GM20431 (cell line): ENCODE results near the gene SLC35F6.

Experiments used
- in situ Hi-C: fragments of 300-500 bp; cut with MseI, MboI; formaldehyde crosslinking; loops from one replicate; pipeline ENCODE4 v1.15.0; 2020; ENCODE audit warnings: low sequenced_read_pairs; ENCODE audit not compliant: unreplicated experiment

SLC35F6 gene, protein sequence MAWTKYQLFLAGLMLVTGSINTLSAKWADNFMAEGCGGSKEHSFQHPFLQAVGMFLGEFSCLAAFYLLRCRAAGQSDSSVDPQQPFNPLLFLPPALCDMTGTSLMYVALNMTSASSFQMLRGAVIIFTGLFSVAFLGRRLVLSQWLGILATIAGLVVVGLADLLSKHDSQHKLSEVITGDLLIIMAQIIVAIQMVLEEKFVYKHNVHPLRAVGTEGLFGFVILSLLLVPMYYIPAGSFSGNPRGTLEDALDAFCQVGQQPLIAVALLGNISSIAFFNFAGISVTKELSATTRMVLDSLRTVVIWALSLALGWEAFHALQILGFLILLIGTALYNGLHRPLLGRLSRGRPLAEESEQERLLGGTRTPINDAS

DNA sequence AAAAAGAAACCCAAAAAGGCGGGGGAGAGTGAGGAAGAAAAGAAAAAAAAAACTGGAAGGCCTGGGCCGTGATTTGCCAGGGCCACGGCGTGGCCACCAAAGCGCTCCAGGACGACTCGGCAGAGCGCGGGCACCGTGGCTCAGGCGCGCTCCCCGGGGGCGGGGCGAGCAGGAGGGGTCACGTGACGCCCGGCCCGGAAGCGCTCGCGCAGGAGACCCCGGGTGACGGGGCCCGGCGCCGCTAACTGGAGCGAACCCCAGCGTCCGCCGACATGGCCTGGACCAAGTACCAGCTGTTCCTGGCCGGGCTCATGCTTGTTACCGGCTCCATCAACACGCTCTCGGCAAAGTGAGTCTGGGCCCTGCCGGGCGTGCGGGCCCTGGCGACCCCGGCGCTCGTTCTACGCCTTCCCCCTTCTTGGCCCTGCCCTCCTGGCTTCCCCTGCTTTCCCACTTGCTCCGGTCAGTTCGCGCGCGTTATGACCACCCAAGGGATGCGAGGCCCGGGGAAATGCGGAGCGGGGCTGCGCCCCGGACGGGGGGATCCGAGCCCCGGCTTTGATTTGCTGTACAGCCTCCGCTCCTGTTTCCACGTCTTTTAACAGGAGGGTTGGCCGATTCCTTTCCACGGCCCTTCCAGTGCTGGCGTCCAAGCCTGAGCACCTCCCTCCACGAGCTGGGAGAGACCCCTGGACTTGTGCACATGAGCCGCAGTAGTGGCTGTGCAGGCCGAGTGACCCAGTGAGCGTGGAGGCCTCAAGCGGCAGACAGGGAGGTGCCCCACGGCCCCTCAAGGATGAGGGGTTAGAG lies at the start of gene SLC35F6:
Gene SLC35F6, plus strand, starts transcription at position 207 of the 810 bp plus-strand sequence. Its CDS starts 66 bp downstream, at position 273.
- in situ Hi-C loops: no loop called here

DNA sequence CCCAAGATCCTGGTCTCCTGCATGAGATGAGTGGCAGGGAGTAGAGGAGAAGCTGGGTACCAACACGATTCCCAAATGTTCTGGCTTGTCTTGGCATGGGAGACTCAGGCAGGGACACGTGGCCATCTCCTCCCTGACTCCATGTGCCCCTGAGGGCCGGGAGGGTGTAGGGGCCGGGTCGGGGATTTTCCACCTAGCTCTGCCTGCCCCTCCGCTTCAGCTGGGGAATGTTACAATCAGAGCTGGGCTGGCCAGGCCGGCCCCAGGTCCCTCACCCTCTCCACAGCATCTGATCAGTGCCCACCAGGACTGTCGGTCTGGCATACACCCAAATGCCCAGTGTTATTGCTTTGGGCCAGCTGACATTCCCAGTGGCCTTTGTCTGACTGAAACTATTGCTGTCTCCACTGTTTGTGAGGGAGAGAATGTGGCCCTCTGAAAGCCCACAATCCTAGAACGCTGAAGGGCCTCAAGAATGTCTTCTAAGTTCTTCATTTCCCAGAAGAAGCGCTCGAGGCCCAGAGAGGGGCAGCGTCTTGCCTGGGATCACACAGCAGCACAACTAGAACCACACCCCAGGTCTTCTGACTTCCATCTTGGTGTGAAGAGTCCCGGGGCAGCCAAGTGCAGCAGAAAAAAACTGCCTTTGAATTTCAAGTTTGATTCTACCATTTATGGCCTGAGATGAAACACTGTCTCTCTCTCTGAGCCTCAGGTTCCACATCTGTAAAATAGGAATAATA lies 48.4 kb upstream of the SLC35F6 start:
- in situ Hi-C loops: no loop called here

DNA sequence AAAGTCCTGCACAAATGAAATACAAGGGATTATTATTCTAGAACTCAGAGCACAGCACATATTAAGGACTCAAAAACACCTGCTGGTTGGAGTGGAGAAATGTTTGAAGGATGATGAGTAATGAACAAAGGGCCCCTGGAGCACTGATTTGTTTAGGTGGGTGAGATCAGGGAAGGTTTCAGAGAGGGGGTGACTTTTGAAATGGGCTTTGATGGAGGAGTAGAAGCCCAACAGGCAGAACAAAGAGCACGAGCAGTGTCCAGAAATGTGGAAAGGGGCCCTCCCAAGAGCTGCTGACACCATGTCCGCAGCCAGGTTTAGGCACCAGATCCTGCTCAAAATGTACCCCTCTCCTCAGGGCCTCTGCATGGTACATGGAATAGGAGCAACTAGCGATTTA lies 47.7 kb upstream of the SLC35F6 start:
- in situ Hi-C loops: no loop called here

DNA sequence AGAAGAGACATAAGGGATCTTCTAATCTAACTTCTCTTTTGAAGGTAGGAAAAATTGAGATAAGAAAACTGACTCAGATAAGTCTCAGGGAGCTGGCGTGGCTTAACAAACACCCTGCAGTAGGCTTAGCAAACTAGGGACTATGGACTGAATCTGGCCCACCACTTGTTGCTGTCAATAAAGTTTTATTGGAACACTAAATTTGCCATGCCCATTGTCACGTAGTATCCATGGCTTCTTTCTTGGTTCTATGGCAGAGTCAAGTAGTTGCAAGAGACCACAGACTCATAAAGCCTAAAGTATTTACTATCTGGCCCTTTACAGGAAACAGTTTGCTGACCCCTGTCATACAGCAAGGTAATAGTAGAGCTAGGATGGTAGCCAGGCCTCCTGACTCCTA lies 47.3 kb upstream of the SLC35F6 start:
- in situ Hi-C loops: no loop called here

DNA sequence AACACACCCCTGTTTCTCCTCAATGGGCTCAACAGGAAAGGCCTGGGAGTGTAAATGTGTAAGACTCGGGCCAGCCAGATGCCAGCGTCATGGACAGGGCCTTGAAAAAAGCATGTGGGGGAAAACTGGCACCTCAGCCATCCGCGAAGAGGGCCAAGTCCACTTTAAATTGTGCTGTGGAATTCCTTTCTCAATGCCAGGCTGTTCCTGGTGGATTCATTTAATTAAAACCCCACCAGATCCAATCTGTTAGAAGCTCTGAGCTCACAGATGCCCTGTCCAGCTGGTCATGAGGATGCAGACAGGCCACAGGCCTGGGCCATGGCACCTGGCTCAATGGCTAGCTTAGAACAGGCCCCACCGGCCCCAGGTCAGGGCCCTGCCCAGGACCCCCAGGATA lies 46.7 kb upstream of the SLC35F6 start:
- in situ Hi-C loops: no loop called here

DNA sequence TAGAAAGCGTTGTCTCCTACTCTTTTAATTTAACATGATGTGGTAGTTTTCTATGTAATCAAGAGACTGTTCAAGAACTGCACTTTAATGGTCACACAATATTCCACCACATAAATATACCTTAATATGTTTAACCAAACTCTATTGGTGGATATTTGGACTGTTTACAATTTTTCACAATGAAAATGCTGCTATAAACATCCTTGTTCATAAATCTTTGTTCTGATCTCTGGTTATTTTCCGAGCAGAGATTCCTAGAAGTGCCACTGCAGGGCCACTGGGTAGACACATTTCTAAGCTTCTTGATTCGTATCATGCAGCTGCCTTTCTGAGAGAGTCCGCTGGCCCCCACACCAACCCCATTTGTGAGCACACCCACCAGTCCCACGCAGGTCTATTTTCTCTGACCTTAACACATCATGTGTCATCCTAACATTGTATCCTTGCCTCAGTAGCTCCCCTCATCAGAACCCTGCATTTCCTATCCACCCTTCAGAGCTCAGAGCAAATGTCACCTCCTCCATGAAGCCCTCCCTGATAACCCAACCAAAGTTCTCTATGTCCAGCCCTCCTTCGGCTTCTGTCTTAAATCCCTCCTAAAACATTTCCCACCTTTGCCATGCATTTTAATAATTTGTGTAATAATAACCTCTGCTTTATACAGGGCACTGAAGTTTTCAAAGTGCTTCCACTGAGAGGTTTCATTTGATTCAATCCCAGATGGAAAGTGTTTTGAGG lies 45.0 kb upstream of the SLC35F6 start:
- in situ Hi-C loops: no loop called here

DNA sequence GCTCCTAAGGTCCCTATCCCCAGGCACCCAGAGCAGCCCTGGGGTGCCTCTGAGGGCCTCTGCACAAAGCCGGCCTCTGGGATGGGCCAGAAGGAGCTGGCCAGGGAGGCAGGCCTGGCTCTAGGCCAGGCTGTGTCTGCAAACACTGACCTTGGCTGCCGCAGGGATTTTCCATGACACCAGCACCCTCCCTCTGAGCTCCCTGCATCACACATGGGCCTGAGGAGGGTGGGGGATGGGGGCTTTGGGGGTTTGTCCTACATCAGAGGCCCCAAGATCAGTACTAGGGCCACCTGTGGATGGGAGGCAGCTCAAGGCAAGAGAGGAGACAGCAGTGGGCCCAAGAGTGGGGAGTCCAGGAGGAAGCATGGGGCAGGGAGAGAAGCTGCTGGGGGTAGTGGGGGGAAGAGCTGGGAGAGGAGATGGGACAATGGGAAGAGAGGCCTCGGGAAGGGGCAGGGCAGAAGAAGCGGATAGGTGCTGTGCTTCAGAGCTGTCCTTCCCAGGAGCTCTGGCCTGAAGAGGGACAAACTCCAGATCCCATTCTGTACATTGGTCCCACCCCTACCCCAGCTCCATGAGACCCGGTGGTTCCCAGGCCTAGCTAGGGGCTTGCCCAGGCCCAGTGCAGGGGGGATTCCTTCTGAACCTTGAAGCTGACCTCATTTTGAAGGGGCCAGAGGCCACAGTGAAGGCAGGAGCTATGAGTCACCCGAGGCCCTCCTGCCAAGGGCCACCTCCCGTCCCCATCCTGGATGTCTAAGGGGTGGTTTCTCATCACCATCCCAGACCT lies 43.6 kb upstream of the SLC35F6 start:
- in situ Hi-C loops: no loop called here

DNA sequence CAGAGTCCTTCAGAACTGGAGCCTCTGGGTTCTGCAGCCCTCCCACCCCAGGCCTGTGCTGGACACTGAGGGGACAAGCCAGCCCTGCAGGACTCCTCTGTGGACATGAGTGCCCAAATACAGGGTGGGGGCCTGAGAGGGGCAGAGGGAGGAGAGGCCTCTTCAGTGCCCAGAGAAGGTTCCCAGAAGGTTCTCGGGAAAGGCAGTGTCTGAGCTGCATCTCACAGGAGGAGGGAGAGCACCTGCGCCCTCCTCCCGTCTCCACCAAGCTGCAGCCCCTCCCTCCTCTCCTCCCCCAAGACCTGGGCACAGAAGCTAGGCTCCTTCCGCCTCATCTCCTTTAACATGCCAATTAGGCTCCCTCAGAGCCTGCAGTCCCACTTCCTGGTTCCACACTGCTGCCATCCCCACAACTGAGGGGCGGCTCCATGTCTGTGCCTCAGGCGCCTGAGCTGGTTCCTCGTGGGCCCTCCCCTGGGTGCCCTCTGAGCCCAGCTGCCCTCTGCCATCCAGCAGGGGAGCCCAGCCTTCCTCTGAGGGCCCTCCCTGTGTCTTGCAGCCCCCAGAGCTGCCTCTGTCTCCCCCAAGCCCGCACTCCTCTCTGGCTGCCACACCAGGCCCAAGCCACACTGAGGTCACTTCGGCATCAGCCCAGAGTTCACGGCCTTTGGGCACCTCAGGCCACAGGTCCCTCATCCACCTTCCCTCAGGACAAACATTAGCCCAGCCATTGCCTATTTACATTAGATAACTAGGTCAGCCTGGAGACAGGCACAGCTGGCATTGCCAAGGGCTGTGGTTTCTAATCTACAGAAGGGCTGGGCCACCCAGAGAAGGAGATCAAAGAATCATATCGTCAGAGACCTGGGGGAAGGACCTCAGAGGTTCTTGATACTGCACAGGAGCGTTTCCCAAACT lies 42.7 kb upstream of the SLC35F6 start:
- in situ Hi-C loops: no loop called here

DNA sequence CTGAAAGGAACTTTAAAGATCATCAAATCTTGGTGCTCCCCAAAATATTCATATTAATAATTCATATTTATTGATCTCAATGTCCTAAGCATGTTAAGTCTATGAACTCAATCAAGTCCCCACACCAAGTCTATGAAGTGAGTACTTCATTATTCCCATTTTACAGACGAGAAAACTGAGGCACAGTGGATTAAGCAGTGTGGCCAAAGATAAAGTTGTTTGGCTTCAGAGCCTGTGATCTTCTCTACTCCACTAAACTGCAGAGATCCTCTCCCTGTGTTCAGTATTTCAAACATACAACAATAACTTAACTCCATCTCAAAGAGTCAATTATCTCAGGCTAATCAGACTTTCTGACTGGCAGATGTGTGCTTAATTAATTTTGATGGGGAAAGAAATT lies 41.8 kb upstream of the SLC35F6 start:
- in situ Hi-C loops: no loop called here

DNA sequence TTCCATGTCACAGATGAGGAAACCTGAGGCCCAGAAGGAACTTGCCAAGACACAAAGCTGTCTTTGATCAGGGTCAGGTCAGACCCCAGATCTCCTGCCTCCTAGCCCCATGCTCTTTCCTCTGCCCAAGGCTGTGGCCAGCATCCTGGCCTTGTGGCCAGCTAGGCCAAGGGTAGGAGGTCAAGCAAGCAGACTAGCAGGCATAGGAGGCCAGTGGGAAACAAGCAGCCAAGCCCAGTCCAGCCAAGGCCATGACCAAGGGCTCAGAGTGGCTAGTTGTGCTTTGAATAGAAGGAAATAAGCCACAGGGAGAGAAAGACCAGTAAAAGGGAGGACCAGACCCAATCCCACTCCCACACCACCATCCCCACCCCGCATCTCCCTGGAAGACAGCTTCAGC lies 41.2 kb upstream of the SLC35F6 start:
- in situ Hi-C loops: no loop called here

DNA sequence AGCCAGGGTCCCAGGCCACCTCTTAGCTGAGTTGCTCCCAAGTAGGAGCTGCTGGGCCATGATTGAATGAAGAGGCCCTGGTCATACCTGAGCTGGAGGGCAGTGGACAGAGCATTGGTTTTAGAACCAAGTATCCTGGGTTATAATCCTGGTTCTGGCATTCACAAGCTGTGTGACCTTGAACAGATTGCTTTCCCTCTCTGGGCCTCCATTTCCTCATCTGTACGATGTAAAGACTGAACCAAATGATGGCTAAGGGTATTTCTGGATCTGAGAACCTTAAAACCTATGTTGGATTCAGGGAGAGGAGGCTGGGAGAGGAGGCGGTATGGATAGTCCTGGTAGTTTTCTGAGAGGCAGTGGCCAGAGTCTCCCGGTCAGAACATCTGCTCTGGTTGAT lies 40.6 kb upstream of the SLC35F6 start:
- in situ Hi-C loops: no loop called here

DNA sequence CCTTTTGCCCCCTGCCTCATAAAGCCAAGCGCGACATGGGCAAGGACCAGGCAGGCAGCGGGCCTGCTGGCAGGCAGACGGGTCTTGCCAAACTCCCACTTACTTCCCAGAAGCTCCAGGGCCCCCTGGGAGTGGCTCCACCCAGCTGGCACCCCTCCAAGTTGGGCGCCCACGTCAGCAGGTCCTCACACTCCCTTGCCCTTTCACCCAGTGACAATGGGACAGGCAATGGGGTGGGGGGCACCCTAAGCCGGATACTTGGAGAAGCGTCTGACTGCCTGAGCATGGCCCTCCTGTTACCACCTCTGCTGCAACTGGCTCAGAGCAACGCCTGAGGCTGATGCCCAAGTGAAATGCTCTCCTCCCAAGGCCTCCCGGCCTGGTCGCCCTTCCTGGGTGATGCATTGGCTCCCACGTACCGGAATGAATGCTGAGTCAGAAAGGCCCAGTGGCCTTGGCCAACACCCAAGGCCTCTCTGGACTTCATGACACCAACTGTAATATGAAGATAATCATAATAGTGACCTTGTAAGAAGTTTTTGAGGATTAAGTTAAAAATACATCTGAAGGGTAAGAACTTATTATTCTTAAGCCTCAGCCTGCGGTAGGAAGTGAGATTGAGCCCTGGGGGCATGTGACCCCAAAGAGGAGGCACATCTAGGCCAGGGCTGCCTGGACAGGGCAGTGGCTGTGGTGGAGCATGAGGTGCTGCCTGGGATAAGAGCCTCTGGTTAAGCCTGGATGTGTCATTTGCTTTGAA lies 39.9 kb upstream of the SLC35F6 start:
- in situ Hi-C loops: no loop called here

DNA sequence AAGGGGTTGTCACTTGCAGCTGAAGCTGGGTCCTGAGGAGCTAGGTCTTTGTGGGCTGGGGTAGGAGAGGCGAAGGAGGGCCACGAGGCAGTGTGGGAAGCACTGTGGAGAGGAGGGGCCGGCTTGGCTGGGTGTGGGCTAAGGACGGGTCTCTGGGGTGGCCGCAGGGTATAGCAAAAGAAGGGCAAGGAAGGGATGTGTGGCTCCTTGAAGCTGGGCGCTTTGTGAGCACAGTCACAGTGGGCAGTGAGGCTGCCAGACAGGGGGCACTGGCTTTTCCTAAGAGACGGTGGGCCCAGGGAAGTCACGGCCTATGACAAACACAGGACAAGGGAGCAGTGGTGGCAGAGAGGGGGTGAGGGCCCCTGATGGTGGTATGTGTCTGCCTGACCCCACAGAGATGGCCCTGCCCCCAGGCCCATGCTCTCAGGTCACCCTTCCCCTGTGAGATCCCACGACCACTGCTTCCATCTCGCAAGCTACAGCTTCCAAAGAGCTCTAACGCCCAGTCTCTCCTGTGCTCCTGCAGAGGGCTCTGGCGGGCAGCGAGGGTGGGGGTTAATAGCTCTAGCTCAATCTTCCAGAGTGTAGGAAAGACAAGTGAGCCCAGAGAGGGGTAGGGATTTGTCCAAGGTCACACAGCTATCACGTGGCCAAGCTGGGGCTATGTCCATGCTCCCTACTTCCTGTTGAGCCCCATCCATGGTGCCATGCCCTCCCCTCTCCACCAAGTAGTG lies 39.1 kb upstream of the SLC35F6 start:
- in situ Hi-C loops: no loop called here

DNA sequence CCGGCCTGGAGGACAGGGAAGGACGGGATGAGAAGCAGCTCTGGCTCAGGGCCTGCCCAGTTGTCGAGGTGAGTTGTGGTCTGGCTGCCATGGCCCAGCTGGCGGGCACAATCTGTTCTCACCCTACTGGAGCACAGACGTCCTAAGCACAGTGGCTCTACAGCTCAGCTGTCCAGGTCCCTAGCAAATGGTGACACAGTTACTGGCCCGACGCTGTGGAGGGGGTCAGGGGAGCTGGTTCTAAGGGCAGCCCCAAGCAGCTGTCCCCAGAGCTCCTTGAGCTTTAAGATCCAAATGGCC lies 38.6 kb upstream of the SLC35F6 start:
- in situ Hi-C loops: no loop called here

DNA sequence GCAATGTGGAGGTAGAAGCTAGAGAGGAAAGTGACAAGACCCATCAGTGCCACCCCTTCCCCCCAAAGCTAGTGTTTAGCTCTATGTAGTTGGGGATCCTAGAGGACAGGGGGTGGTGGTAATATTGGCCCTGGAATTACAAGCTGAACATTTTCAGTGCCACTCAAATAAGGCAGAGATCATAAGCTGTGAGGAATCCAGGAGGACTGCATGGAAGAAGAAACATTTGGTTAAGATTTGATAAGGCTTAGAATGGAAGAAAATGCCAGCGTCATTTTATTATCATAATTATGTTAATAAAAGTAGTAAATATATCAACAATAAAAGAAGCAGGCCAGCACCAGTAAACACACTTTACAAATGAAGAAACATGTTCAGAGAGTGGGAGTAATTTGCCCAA lies 37.9 kb upstream of the SLC35F6 start:
- in situ Hi-C loops: no loop called here

DNA sequence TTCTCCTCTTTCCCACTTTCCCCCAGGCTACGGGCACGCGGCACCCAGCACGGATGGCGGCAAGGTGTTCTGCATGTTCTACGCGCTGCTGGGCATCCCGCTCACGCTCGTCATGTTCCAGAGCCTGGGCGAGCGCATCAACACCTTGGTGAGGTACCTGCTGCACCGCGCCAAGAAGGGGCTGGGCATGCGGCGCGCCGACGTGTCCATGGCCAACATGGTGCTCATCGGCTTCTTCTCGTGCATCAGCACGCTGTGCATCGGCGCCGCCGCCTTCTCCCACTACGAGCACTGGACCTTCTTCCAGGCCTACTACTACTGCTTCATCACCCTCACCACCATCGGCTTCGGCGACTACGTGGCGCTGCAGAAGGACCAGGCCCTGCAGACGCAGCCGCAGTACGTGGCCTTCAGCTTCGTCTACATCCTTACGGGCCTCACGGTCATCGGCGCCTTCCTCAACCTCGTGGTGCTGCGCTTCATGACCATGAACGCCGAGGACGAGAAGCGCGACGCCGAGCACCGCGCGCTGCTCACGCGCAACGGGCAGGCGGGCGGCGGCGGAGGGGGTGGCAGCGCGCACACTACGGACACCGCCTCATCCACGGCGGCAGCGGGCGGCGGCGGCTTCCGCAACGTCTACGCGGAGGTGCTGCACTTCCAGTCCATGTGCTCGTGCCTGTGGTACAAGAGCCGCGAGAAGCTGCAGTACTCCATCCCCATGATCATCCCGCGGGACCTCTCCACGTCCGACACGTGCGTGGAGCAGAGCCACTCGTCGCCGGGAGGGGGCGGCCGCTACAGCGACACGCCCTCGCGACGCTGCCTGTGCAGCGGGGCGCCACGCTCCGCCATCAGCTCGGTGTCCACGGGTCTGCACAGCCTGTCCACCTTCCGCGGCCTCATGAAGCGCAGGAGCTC lies 36.2 kb upstream of the SLC35F6 start:
- in situ Hi-C loops: no loop called here
